ENCODE results near the gene IL5RA. TPM values are rescaled to one million over a fixed set of nuclear protein-coding genes. Genes with fewer than 3 reads are reported as not detected.

The IL5RA gene
- under 0.01 TPM in 1 of 2 replicates, not detected in the other for total RNA-seq

GRCh38 chr3:3110299-3110630 is at the start of gene IL5RA:
TSS of gene IL5RA (minus strand) at chr3:3110374. CDS start at chr3:3104984, 5,390 bp downstream.

GRCh38 chr3:3126477-3127431 is 16.6 kb upstream of the IL5RA start, which contains the start of gene TRNT1:
TSS of gene TRNT1 (plus strand) at chr3:3126940. CDS start at chr3:3129041, 2,101 bp downstream.

Other genes with a start within 250 kb of the IL5RA start
- gene TRNT1, start 16.6 kb upstream of the IL5RA start, total RNA-seq: 15.8 and 19.9 TPM in 2 replicates
- 55.8 and 110 TPM in 2 replicates for gene CRBN, start 69.3 kb upstream of the IL5RA start, total RNA-seq